LoVo (cell line): Measurements from ENCODE around the gene WASHC2C.
"Not testable (repeated sequence)": the region's sequence is repeated elsewhere in the genome, so short reads cannot be mapped to it uniquely, and the experiment has no call there.

ENCODE experiments used
- DNase-seq: peaks from one replicate; pipeline ENCODE4 v3.0.0-alpha.2; 2016; ENCODE audit warnings: low spot score

Gene WASHC2C

GRCh38 chr10:45726703-45727420 is at the start of gene WASHC2C:
Gene WASHC2C, plus strand, starts transcription at chr10:45727266. Its CDS starts 52 bp downstream, at chr10:45727318.
- DNase-seq = peak; percentile 51

GRCh38 chr10:45678467-45678866 is 48.6 kb upstream of the WASHC2C start:
- DNase-seq = not testable (repeated sequence)

GRCh38 chr10:45710200-45710796 is 16.8 kb upstream of the WASHC2C start:
- DNase-seq = not testable (repeated sequence)

GRCh38 chr10:45711223-45711622 is 15.8 kb upstream of the WASHC2C start:
- not testable (repeated sequence) for DNase-seq

GRCh38 chr10:45717053-45717452 is 10.0 kb upstream of the WASHC2C start:
- not testable (repeated sequence) for DNase-seq

- DNase-seq = not testable (repeated sequence)
Observed at GRCh38 chr10:45717642-45718041, 9.4 kb upstream of the WASHC2C start.

GRCh38 chr10:45721503-45721902 is 5.6 kb upstream of the WASHC2C start:
- not testable (repeated sequence) for DNase-seq

GRCh38 chr10:45723851-45724250 is 3.2 kb upstream of the WASHC2C start:
- DNase-seq = not testable (repeated sequence)

GRCh38 chr10:45727421-45727965 is 427 bp downstream of the WASHC2C start:
- DNase-seq = not testable (repeated sequence)

- DNase-seq = not testable (repeated sequence)
Observed at GRCh38 chr10:45734449-45734848, 7.4 kb downstream of the WASHC2C start.

- DNase-seq = not testable (repeated sequence)
Observed at GRCh38 chr10:45734867-45735266, 7.8 kb downstream of the WASHC2C start.

- DNase-seq = not testable (repeated sequence)
Observed at GRCh38 chr10:45741559-45741958, 14.5 kb downstream of the WASHC2C start.

GRCh38 chr10:45742014-45742413 is 14.9 kb downstream of the WASHC2C start:
- not testable (repeated sequence) for DNase-seq

- not testable (repeated sequence) for DNase-seq
Observed at GRCh38 chr10:45751141-45751540, 24.1 kb downstream of the WASHC2C start.

- not testable (repeated sequence) for DNase-seq
Observed at GRCh38 chr10:45752210-45752609, 25.1 kb downstream of the WASHC2C start.

- DNase-seq = not testable (repeated sequence)
Observed at GRCh38 chr10:45753979-45754495, 27.0 kb downstream of the WASHC2C start.

GRCh38 chr10:45755083-45755482 is 28.0 kb downstream of the WASHC2C start:
- DNase-seq = not testable (repeated sequence)

GRCh38 chr10:45756065-45756464 is 29.0 kb downstream of the WASHC2C start:
- not testable (repeated sequence) for DNase-seq

- DNase-seq = not testable (repeated sequence)
Observed at GRCh38 chr10:45757661-45758396, 30.8 kb downstream of the WASHC2C start.

GRCh38 chr10:45761622-45762021 is 34.6 kb downstream of the WASHC2C start:
- DNase-seq = not testable (repeated sequence)

GRCh38 chr10:45763037-45763436 is 36.0 kb downstream of the WASHC2C start:
- not testable (repeated sequence) for DNase-seq

- DNase-seq = not testable (repeated sequence)
Observed at GRCh38 chr10:45768334-45768733, 41.3 kb downstream of the WASHC2C start.
